ENCODE data around the gene SPATA9. TPM values are rescaled to one million over a fixed set of nuclear protein-coding genes. Genes with fewer than 3 reads are reported as not detected.

The SPATA9 gene
- total and polyA plus RNA-seq, 2 donors (not counting 3 experiments of a cell fraction or from before 2014, with no cell fraction given), result 0.07 TPM; not detected in 1

GRCh38 chr5:95620030-95620869, 62.5 kb downstream of the SPATA9 start, which contains the start of gene GPR150:
TSS of gene GPR150 (plus strand) at chr5:95620087. CDS start at chr5:95620276, 189 bp downstream.
- TF ChIP-seq FOS (IDR thresholded peaks at IDR 0.05; ENCODE audit: borderline replicate concordance, insufficient read depth, low read length) (no peak), EZH2 (IDR thresholded peaks at IDR 0.05; ENCODE audit: borderline replicate concordance, low read depth, low read length, severe bottlenecking) (no peak), MAX (IDR thresholded peaks at IDR 0.05; ENCODE audit: insufficient read depth, insufficient read length) (peak; percentile 67), MYC (IDR thresholded peaks at IDR 0.05; ENCODE audit: low read depth, low read length) (peak; percentile 29), CTCF (IDR thresholded peaks at IDR 0.05; ENCODE audit: extremely low read depth in 1 of 2, insufficient read depth in 1 of 2, low read depth in 1 of 2, low read length in 2 of 2) (no peak), POLR2A (IDR thresholded peaks at IDR 0.05; ENCODE audit: low read depth, low read length) (peak; percentile 31)
- no TSS peak for BruUV-seq (replicated peaks)
- Histone ChIP-seq H3K27ac (ENCODE audit: insufficient read depth, low read depth, low read length) (peak within 1 kb of the TSS; percentile 44), H3K79me2 (ENCODE audit: control insufficient read depth, insufficient read depth, low read length) (no peaks in the 10 kb centered on the region), H2AFZ (ENCODE audit: low read depth, low read length) (peak within 1 kb of the TSS; percentile 89), H3K4me3 (replicated peaks in 1 of 3; ENCODE audit: insufficient read depth in 1 of 3, low read depth in 1 of 3, low read length in 3 of 3) (peak within 1 kb of the TSS; percentile 18 to 54 (median 53)), H3K9me3 (replicated peaks; ENCODE audit: control insufficient read depth, insufficient read depth, low read length) (no peaks in the 10 kb centered on the region), H3K9ac (replicated peaks; ENCODE audit: extremely low read depth, insufficient read depth, low read length) (peak within 1 kb of the TSS; percentile 42), H4K20me1 (replicated peaks; ENCODE audit: control insufficient read depth, extremely low read depth, insufficient read depth, low read length) (no peaks in the 10 kb centered on the region), H3K9me1 (replicated peaks; ENCODE audit: control insufficient read depth, extremely low read depth, insufficient read depth, low read length) (no peaks in the 10 kb centered on the region), H3K4me2 (ENCODE audit: insufficient read depth, low read length) (peak within 1 kb of the TSS; percentile 89), H3K4me1 (ENCODE audit: control insufficient read depth, extremely low read depth, insufficient read depth, low read length) (peaks cover 23% of the 10 kb centered on the region), H3K36me3 (ENCODE audit: control insufficient read depth in 2 of 2, extremely low read depth in 1 of 2, insufficient read depth in 2 of 2, low read length in 2 of 2) (no peaks in the 10 kb centered on the region), H3K27me3 (ENCODE audit: control insufficient read depth in 2 of 2, insufficient read depth in 2 of 2, low read length in 2 of 2) (no peaks in the 10 kb centered on the region)
- ChIA-PET POLR2A (no interaction called here), CTCF (interaction anchor here (1.7 kb wide), 1 partner anchor 11 kb away, joined by 5 read pairs; no protein-coding TSS in a partner anchor)
- intact Hi-C loops (cut with micrococcal nuclease), result loop anchor here (1.0 kb wide), 1 partner anchor 65 kb away; the partner anchor contains the start of gene ARSK
- dilution Hi-C loops (cut with MboI; ENCODE audit: extremely low pct_ligation_motif_present, low sequenced_read_pairs), result no loop called here
- FAIRE-seq, result peak; percentile 46
- peak; percentile 39 for DNase-seq (ENCODE audit: low read depth, low spot score)
